GM19099 (cell line): ENCODE results near the gene NT5C.

Experiments used
- POLR2A ChIP-seq: IDR thresholded peaks from 3 replicates; pipeline ENCODE4 v1.6.1; 2011; ENCODE audit warnings: low read depth; ENCODE audit not compliant: insufficient read length; ENCODE audit errors: extremely low read depth

The NT5C gene

GRCh38 chr17:75131278-75132017, at the start of gene NT5C:
Gene NT5C, minus strand, starts transcription at chr17:75131742. Its CDS starts 35 bp downstream, at chr17:75131707.
- TF ChIP-seq POLR2A = peak; percentile 95

DNA sequence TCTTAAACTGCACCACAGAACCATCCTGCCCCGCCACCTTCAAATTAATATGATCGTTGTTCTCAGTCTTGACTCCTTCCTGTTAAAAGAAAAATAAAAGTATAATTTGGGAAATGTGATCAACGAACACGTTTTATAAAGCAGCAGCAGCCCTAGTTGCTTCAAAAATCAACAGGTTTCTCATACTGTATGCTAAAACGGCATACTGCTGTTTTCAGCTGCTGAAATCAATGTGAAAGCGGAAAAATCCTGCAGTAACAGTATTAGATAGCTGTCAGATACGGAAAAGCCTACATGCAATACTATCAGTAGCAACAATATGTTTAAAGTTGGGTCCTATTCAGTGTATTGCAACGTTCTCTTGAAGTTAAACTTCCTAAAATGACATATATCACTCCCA, 49.6 kb upstream of the NT5C start:
- TF ChIP-seq POLR2A = no peak

- no peak for TF ChIP-seq POLR2A
Measured at GRCh38 chr17:75178453-75178852, 46.9 kb upstream of the NT5C start.

DNA sequence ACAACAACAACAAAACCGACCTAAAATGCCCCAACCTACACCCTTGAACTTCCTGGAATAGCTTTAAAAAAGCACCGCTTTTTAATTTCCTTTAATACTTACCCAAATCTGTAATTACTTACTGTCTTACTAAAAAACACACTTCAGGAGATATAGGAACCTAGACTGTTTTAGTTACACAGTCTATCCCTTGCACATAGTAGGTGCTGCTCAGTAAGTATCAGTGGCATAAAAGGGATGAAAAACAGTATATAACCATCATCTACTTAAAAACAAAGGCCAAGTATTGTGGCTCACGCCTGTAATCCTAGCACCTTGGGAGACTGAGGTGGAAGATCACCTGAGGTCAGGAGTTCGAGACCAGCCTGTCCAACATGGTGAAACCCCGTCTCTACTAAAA, 45.1 kb upstream of the NT5C start:
- no peak for TF ChIP-seq POLR2A

GRCh38 chr17:75174996-75175395, 43.5 kb upstream of the NT5C start:
- TF ChIP-seq POLR2A = no peak

GRCh38 chr17:75173526-75173925, 42.0 kb upstream of the NT5C start:
- TF ChIP-seq POLR2A = no peak

GRCh38 chr17:75168998-75169397, 37.5 kb upstream of the NT5C start:
- TF ChIP-seq POLR2A = no peak

- TF ChIP-seq POLR2A = no peak
Measured at GRCh38 chr17:75163074-75163473, 31.5 kb upstream of the NT5C start.

DNA sequence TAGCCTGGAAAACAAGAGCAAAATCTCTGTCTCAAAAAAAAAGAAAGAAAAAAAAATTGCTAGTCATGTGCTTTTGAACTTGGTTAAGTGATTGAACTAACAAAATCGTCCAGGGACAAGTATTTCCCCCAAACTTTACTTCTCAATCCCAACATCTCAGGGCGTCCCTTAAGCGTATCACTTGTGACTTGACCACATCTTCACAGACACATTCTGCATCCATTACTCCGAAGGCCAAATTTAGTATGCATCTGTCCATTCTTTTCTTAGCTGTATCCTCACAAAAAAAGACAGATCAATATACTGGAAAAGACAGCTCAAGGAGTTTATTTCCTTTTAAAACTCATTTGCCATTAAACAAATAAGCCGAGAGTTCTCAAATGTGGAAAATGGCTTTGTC, 28.7 kb upstream of the NT5C start:
- TF ChIP-seq POLR2A = no peak

- TF ChIP-seq POLR2A = no peak
Measured at GRCh38 chr17:75159196-75160031, 27.9 kb upstream of the NT5C start.

DNA sequence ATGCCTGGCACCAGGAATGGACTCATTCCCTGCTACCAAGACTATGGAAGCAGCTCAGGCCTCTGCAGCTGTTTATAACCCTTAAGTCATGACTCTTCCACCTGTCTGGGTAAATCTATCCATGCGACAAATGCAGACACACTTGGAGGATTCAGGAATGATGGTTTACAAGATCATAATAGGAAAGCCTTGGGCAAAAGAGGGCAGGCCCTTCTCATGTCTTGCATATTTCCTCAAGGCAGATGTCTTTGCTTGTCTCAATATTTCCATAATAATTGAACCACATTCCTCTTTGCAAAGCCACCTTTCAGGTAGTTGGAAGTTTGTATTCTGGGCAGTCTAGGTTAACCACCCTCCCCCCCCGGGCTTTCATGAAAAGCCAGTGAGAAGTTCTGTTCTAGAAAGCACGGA, 23.7 kb upstream of the NT5C start:
- TF ChIP-seq POLR2A = no peak

- peak; percentile 100 for TF ChIP-seq POLR2A
Measured at GRCh38 chr17:75154195-75155106, 22.9 kb upstream of the NT5C start, which contains the start of gene JPT1. Gene JPT1, minus strand, starts transcription at chr17:75154512. Its CDS starts 115 bp downstream, at chr17:75154397.

DNA sequence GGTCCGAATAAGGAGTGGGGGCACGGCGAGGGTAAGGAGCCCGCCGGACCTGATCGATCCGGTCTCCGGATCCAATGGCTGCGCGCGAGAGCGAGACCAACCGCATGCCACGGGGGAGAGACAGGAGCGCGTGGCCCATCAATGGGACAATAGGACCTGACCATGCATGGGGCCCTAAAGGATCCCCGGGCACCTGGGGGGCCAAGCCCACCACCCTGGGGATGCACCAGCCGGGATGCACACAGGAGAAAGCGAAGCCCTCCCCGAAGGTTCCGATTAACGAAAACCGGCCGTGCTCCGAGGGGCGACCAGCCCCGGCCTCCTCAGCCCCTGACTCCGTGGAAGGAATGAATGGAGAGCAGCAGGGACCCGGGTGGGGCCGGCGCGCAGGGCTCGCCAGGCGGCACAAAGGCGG, 22.2 kb upstream of the NT5C start:
- TF ChIP-seq POLR2A = no peak

DNA sequence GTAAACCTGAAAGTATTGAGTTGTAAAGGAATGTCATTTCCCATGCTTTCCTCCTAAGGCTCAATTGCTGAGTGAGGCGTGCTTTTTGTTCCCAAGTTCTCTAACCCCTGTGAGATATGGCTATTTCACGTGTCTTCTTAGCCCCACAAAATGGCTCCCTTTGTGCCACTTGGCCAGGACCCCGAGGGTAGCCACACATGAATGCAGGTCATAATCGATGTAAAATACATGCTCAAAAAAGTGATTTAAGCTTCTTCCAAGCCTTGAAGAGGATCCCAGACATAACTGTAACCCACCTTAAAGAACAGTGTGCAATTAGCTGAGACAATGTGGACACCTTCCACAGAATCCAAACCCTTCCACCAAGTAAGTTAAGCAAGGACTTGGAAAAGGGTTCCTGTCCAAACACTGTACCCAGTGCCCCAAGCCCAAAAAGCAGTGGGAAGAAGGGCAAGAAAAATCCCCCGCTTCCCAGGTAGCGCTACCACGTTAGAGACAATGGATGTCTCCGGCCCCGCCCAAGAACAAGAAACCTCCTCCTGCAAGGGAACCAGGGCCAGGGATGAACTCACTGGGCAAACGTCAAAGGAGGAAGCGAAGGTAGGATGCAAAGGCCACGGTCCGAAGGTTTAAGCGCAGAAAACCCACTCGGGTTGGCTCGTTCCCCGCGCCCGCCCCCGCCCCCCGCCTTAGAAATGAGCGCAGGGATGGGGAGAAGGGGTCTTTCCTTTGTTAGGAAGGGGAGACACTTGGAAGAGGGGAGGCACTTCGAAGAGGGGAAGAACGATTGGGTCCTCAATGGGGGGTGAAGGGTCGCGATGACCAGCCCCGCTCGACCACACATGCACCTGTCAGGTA, 21.6 kb upstream of the NT5C start:
- peak; percentile 36 for TF ChIP-seq POLR2A
